NCI-H2196 (cell line): ENCODE data around the gene NAALADL1.

Source experiments
- DNase-seq: peaks from one replicate; lab custom pipeline; 2025; ENCODE audit not compliant: unreplicated experiment; lab: John Stamatoyannopoulos, UW

NAALADL1 gene

GRCh38 chr11:65058419-65059054 lies at the start of gene NAALADL1:
TSS of gene NAALADL1 (minus strand) at chr11:65058553. CDS start at chr11:65058521, 32 bp downstream.
- no peak for DNase-seq

GRCh38 chr11:65107751-65108468 lies 49.6 kb upstream of the NAALADL1 start:
- DNase-seq, result no peak

GRCh38 chr11:65107078-65107477 lies 48.7 kb upstream of the NAALADL1 start:
- no peak for DNase-seq

- peak; percentile 18 for DNase-seq
These were observed 46.3 kb upstream of the NAALADL1 start for GRCh38 chr11:65104628-65105027.

GRCh38 chr11:65103476-65103875 lies 45.1 kb upstream of the NAALADL1 start:
- no peak for DNase-seq

GRCh38 chr11:65102142-65103095 lies 44.1 kb upstream of the NAALADL1 start:
- peak; percentile 74 for DNase-seq

- DNase-seq, result peak; percentile 48
These were observed 42.5 kb upstream of the NAALADL1 start for GRCh38 chr11:65100674-65101350.

- no peak for DNase-seq
These were observed 38.6 kb upstream of the NAALADL1 start for GRCh38 chr11:65096926-65097325.

- DNase-seq, result peak; percentile 89
These were observed 37.8 kb upstream of the NAALADL1 start, which contains the start of gene VPS51 for GRCh38 chr11:65095974-65096806. TSS of gene VPS51 (plus strand) at chr11:65096214. CDS start at chr11:65096251, 37 bp downstream.

- DNase-seq, result no peak
These were observed 37.1 kb upstream of the NAALADL1 start for GRCh38 chr11:65095427-65095826.

- DNase-seq, result no peak
These were observed 32.3 kb upstream of the NAALADL1 start for GRCh38 chr11:65090628-65091027.

GRCh38 chr11:65089621-65090020 lies 31.3 kb upstream of the NAALADL1 start:
- DNase-seq, result no peak

- no peak for DNase-seq
These were observed 29.5 kb upstream of the NAALADL1 start for GRCh38 chr11:65087827-65088226.

GRCh38 chr11:65087216-65087615 lies 28.9 kb upstream of the NAALADL1 start:
- no peak for DNase-seq

GRCh38 chr11:65086809-65087208 lies 28.5 kb upstream of the NAALADL1 start:
- DNase-seq, result no peak

- DNase-seq, result no peak
These were observed 27.1 kb upstream of the NAALADL1 start for GRCh38 chr11:65085446-65085845.

- DNase-seq, result no peak
These were observed 26.4 kb upstream of the NAALADL1 start for GRCh38 chr11:65084598-65085375.

- peak; percentile 96 for DNase-seq
These were observed 25.7 kb upstream of the NAALADL1 start, which contains the start of the genes CDCA5 and ZFPL1 for GRCh38 chr11:65083834-65084597. TSS of gene CDCA5 (minus strand) at chr11:65084040. CDS start at chr11:65083978, 62 bp downstream. TSS of gene ZFPL1 (plus strand) at chr11:65084222. CDS start at chr11:65084699, 477 bp downstream.
